D721Med (cell line): ENCODE measurements around the gene RIPOR2.
"Not testable (repeated sequence)": the region's sequence is repeated elsewhere in the genome, so short reads cannot be mapped to it uniquely, and the experiment has no call there.

Experiments used
- DNase-seq: peaks from one replicate; pipeline ENCODE4 v3.0.0; 2011; ENCODE audit warnings: low spot score; ENCODE audit not compliant: insufficient read length
- FAIRE-seq: peaks from 2 replicates; lab custom pipeline; 2011; peaks lifted over from hg19 to GRCh38; lab: Jason Lieb, UNC
- TF ChIP-seq, protein P1 (sequence below): IDR thresholded peaks from 2 replicates; pipeline ENCODE4 v1.5.1; 2012; ENCODE audit warnings: mild to moderate bottlenecking, control low read depth; ENCODE audit not compliant: insufficient read depth; ENCODE audit errors: missing control alignments

RIPOR2 gene

DNA sequence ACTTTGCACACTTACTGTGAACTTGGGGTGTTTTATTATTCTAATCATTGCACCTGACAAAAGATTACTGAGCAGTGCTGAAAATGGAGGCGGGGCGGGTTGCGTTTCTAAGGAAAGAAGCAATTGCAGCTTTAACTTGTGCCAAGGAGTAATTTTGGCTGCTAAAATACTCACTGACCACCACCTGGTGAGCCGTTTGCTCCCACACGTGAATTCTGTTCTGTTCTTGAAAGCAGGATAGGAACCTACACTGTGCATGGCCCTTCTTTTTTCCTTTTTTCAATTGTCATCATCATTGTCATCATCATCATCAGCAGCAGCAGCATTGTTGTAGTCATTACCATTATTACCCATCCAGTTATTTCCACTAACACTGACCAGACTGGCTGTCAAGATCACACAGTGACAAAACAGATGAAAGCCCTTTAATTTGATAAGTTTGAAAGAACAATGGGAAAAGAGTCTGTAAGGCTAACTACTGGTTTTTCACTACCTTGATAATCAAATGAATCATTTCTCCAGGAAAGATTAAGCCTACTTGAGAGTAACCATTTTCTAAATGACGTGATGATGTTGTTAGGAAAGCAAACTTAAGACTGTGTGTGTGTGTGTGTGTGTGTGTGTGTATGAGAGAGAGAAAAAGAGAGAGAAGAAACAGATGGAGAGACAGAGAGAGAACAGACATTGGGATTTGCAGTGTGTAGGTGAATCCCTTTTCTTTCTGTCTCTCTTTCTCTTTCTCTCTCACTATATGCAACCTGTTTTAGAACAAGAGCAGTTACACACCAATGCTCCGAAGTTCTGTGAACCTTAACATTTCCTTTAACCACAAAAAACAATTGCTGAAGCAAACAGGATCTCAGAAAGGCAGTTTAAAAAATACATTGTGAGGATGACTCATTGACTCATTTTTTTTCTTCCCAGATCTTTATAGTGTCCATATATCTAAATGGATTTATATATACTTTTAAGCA lies 3.8 kb downstream of the RIPOR2 start:
- no peak for DNase-seq
- FAIRE-seq = no peak
- TF ChIP-seq, protein P1, sequence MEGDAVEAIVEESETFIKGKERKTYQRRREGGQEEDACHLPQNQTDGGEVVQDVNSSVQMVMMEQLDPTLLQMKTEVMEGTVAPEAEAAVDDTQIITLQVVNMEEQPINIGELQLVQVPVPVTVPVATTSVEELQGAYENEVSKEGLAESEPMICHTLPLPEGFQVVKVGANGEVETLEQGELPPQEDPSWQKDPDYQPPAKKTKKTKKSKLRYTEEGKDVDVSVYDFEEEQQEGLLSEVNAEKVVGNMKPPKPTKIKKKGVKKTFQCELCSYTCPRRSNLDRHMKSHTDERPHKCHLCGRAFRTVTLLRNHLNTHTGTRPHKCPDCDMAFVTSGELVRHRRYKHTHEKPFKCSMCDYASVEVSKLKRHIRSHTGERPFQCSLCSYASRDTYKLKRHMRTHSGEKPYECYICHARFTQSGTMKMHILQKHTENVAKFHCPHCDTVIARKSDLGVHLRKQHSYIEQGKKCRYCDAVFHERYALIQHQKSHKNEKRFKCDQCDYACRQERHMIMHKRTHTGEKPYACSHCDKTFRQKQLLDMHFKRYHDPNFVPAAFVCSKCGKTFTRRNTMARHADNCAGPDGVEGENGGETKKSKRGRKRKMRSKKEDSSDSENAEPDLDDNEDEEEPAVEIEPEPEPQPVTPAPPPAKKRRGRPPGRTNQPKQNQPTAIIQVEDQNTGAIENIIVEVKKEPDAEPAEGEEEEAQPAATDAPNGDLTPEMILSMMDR = no peak

DNA sequence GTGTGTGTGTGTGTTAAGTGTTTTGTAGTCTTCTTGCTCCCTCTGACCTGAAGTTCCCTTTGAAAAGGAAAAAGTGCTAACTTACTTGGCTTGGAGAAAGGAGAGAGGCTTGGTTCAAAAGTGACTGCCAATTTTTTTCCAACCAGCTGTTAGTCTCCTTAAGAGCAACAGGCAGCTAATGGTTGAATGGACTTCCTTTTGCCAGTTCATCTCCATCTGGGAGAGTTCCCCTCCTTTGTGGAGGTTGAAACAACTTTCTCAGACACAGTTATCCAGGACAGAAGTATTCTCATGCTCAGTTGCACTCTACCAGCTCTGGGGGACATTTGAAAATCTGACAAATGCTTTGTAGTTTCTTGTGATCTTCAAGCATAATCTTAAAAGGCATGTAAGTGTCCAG lies 4.5 kb downstream of the RIPOR2 start:
- TF ChIP-seq, protein P1 = no peak
- DNase-seq = no peak
- no peak for FAIRE-seq

DNA sequence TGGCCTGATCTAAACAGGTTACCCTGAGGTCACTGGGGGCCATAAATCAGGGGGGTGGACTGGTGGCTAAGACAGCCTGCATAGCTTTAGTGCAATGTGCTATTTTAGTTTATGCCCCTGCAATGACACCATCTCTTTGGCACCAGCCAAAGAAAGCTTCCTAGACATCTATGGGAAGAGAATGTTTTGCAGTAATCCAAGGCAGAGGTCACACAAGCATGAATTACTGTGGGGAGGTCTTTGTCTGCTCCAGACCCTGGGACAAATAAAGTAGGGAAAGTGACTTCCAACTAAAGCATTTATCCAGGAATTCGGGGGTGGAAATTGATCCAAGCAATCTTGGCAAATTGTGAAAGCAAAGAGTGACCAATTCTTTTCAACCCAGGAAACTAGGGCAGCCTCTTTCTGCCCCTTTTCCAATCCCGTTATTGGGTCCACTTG lies 5.3 kb downstream of the RIPOR2 start:
- TF ChIP-seq, protein P1 = no peak
- DNase-seq = no peak
- FAIRE-seq = no peak

DNA sequence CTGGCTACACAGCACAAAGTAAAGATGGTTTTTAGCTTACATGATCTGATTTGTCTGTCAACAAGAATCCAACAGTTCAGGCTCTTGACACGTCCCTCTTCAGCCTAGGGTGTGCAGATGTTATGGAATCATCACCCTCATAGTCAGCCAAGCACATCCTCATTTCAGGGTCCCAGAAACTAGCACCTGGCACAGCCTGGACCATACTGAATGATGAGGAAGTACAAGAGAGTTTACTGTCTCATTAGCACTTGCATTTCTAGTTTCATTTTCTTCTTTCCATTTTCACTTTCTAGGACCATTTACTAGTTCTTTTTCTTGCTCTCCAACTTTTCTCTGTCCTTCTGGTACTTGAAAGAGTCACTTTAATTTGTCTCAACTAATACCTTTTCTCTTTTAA lies 6.5 kb downstream of the RIPOR2 start:
- DNase-seq = no peak
- TF ChIP-seq, protein P1 = no peak
- no peak for FAIRE-seq

DNA sequence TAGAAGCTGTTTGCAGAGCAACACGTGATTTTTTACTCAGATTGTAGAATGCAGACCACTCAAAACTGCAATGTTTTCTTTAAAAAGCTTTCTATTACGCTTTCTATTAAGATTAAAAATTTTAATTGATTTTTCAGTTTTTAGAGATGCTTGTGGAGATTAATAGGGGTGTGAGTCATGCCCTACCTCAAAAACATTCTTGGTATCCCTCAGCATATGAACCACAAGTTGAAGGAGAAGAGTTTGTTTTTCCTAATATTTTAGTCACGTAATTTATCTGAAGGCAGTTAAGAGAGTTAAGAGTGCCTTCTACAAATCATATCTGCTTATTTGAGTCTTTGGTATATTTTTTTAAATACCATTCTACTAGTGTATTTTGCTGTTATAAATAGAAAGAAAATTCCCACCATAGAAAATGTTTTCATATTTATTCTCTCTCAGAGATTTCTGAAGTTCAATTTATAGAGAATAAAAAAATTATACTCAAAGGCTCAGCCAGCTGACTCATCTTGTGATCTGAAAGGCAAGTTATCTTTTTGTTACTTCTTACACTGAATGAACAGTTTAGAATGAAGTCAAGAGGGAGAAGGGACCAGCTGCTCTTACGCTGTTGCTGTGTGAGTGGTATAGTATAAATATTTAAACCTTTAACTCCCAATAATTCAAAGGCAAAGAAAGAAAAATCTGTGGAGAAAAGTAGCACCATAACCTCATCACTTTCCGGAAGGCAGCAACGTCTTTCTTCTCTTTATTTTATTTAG lies 7.6 kb downstream of the RIPOR2 start:
- FAIRE-seq (no peak), DNase-seq (no peak)
- TF ChIP-seq, protein P1 = no peak

DNA sequence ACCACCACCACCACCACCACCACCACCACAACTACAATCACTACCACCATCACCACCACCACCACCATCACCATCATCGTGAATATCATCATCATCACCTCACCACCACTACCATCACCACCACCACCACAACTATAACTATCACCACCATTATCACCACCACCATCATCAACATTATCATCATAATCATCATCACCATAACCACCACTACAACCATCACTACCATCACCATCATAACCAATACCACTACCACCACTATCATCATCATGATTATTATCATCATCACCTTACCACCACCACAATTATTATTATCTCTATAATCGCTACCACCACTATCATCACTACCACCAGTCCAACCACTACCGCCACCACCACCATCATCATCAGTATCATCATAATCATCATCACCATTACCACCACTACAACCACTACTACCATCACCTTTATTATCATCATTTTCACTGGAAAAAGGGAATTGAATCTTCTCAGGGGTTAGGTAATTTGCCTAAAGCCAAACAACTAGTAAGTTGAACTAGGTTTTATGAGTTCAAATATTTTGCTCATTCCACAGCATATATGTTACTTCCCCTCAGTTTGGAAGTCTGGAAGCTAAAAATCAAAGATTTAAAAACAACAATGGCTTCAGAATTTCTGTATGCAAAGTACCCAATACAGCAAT lies 8.3 kb downstream of the RIPOR2 start:
- TF ChIP-seq, protein P1 = no peak
- DNase-seq (no peak), FAIRE-seq (no peak)

DNA sequence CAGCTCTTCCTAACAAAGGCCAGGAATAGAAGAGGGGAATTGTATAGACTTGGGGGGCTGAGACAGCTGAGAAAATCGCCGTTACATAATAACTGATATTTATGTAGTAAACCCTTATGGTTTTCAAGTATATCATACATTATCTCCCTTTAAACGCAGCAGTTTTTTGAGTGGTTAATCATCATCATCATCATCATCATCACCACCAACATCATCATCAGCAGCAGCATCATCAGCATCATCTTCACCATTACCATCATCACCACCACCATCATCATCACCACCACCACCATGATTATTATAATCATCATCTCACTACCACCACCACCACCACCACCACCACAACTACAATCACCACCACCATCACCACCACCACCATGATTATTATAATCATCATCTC lies 9.1 kb downstream of the RIPOR2 start:
- FAIRE-seq, DNase-seq: not testable (repeated sequence)
